D721Med (cell line): Measurements from ENCODE around the gene IBTK.
A peak's percentile ranks its signal among the peaks of the same experiment; 100 is the strongest.
"Not testable (repeated sequence)": the region's sequence is repeated elsewhere in the genome, so short reads cannot be mapped to it uniquely, and the experiment has no call there.

ENCODE experiments used
- DNase-seq: peaks from one replicate; pipeline ENCODE4 v3.0.0; 2011; ENCODE audit warnings: low spot score; ENCODE audit not compliant: insufficient read length
- FAIRE-seq: peaks from 2 replicates; lab custom pipeline; 2011; peaks lifted over from hg19 to GRCh38; lab: Jason Lieb, UNC
- CTCF ChIP-seq: IDR thresholded peaks from 2 replicates; pipeline ENCODE4 v1.5.1; 2012; ENCODE audit warnings: mild to moderate bottlenecking, control low read depth; ENCODE audit not compliant: insufficient read depth; ENCODE audit errors: missing control alignments

Gene IBTK

GRCh38 chr6:82216549-82216948 lies 31.0 kb downstream of the IBTK start:
- DNase-seq = no peak
- no peak for FAIRE-seq
- TF ChIP-seq CTCF = no peak

DNA sequence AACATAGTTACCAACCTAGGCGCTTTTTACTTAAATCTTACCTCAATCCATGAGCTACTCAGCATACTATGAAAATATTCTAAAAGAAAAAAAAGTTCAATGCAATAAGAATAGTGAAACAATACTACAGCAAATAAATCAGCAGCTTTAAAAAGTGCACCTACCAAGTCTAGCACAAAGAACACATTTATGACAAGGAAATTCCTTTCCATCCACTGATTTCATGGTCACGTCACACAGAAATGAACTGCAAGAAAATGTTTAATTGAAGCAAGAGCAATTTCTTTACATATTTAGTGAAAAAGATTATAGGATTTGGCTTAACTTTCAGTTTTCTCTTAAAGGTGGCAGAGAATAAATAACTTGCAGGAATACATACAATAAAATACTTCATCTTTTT lies 36.2 kb downstream of the IBTK start:
- TF ChIP-seq CTCF = no peak
- DNase-seq (no peak), FAIRE-seq (no peak)

DNA sequence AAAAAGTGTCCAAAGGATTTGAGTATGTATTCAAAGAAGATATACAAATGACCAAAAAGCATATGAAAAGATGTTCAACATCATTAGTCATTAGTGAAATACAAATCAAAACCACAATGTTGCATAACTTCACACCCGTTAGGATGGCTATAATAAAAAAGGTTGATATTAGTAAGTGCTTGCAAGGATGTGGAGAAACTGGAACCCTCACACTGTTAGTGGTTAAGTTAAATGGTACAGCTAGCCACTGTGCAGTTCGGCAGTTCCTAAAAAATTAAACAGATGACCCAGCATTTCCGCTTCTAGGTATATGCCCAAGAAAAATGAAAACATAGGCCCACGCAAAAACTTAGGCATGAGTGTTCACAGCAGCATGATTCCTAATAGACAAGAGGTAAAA lies 38.6 kb downstream of the IBTK start:
- DNase-seq (no peak), FAIRE-seq (no peak)

GRCh38 chr6:82205930-82206392 lies 41.6 kb downstream of the IBTK start:
- peak; percentile 92 for FAIRE-seq
- DNase-seq = no peak
- no peak for TF ChIP-seq CTCF

More for the DNA sequence above, 38.6 kb downstream of the IBTK start:
- no peak for TF ChIP-seq CTCF

DNA sequence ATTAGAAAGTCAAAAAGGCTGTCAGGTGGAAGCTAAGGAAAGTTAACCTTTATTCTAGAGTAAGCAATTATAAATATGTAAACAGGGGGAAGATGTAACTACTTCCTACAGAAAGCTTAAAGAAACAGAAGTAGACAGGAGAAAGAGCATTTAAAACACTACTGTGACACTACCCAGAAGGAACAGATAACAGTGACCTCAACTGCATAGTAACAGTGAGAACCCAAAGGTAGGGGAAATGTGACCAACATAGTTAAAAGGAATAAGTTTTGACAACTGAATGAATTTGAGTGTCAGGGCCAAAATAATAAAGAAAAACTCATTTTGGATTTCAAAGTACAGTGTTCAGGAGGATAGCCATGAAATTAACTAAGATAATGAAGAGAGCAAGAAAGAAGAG lies 43.5 kb downstream of the IBTK start:
- no peak for FAIRE-seq
- no peak for TF ChIP-seq CTCF
- no peak for DNase-seq

DNA sequence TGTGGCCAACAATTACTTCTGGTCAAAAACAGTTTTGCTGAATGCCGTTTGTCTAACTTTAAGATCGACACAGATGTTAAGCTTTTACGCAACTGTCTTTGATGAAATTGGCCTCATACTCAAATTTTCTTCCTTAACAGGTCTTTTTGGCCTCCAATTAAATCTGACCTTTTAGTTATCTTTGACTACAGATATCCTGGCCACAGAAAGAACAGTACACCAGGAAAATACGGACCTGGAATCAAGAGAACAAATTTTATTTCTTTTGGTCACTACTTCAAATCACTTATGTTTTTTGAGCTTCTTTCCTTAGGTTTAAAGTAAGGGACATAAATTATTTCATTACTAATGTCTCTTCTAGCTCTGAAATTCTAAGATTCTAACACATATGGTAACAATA lies 49.8 kb downstream of the IBTK start:
- DNase-seq (no peak), FAIRE-seq (no peak)
- no peak for TF ChIP-seq CTCF

GRCh38 chr6:82197245-82197644 lies 50.3 kb downstream of the IBTK start:
- not testable (repeated sequence) for DNase-seq, FAIRE-seq

GRCh38 chr6:82196161-82196560 lies 51.4 kb downstream of the IBTK start:
- TF ChIP-seq CTCF = no peak
- DNase-seq (no peak), FAIRE-seq (peak; percentile 38)
